H1 (cell line): Measurements from ENCODE around the gene NSG2. TPM values are rescaled to one million over a fixed set of nuclear protein-coding genes. Genes with fewer than 3 reads are reported as not detected.
A peak's percentile ranks its signal among the peaks of the same experiment; 100 is the strongest.

ENCODE experiments used
- CTCF ChIA-PET: fragments of 300-600 bp; sonication (Branson Sonifier 250); formaldehyde crosslinking; loops from one replicate; lab custom pipeline; 2021; ENCODE audit not compliant: partially characterized antibody; lab: Charles Lee
- POLR2A ChIA-PET: fragments of 300-600 bp; sonication (Branson Sonifier 250); formaldehyde crosslinking; loops from one replicate; lab custom pipeline; 2021; ENCODE audit warnings: inconsistent platforms; ENCODE audit not compliant: partially characterized antibody; lab: Charles Lee
- DNase-seq, 2 experiments: peaks; one replicate each; pipeline versions ENCODE4 v3.0.0 to v3.0.0-alpha.2; 2010 to 2022; ENCODE audit warnings: low spot score in 2 of 2, low read depth in 1 of 2, mixed read lengths in 1 of 2
- FAIRE-seq: peaks from 2 replicates; lab custom pipeline; 2011; peaks lifted over from hg19 to GRCh38; lab: Jason Lieb, UNC
- H2AFZ ChIP-seq: 2 replicates; pipeline ENCODE4 v1.8.1; 2012; ENCODE audit warnings: low read length, inconsistent platforms
- H2AK5ac ChIP-seq: 2 replicates; pipeline ENCODE4 v1.6.1; 2013; ENCODE audit warnings: low read depth, low read length
- H2BK120ac ChIP-seq: replicated peaks from 2 replicates; pipeline ENCODE3; 2013; ENCODE audit warnings: low read depth, low read length, inconsistent platforms
- H2BK12ac ChIP-seq: 2 replicates; pipeline ENCODE4 v1.6.1; 2013; ENCODE audit warnings: low read depth, low read length
- H2BK15ac ChIP-seq: 2 replicates; pipeline ENCODE4 v1.6.1; 2013; ENCODE audit warnings: low read length
- H2BK20ac ChIP-seq: 2 replicates; pipeline ENCODE4 v1.6.1; 2013; ENCODE audit warnings: low read length
- H2BK5ac ChIP-seq: 2 replicates; pipeline ENCODE4 v1.6.1; 2013; ENCODE audit warnings: low read depth, low read length
- H3K14ac ChIP-seq: 2 replicates; pipeline ENCODE4 v1.6.1; 2013; ENCODE audit warnings: inconsistent platforms; ENCODE audit not compliant: insufficient read length
- H3K18ac ChIP-seq: 2 replicates; pipeline ENCODE4 v1.6.1; 2013; ENCODE audit warnings: low read length; ENCODE audit errors: extremely low read depth
- H3K23ac ChIP-seq: 2 replicates; pipeline ENCODE4 v1.6.1; 2013; ENCODE audit warnings: inconsistent platforms; ENCODE audit not compliant: insufficient read length
- H3K23me2 ChIP-seq: 2 replicates; pipeline ENCODE4 v1.6.1; 2013; ENCODE audit warnings: low read depth, low read length
- H3K27ac ChIP-seq: 2 replicates; pipeline ENCODE4 v1.6.1; 2011; ENCODE audit warnings: low read depth, low read length, inconsistent platforms
- H3K27me3 ChIP-seq, 4 experiments: replicated peaks in 1 of 4; 1 replicate in 1 of 4; 2 replicates in 3 of 4; pipeline versions ENCODE4 v1.6.1 to v1.8.1; 2011 to 2013; ENCODE audit warnings: low read length in 3 of 4, mild to moderate bottlenecking in 3 of 4, inconsistent platforms in 2 of 4, mixed read lengths in 2 of 4, moderate library complexity in 1 of 4; ENCODE audit not compliant: control insufficient read depth in 3 of 4, insufficient read depth in 3 of 4; ENCODE audit errors: extremely low read depth in 1 of 4
- H3K36me3 ChIP-seq, 4 experiments: 2 replicates each; pipeline versions ENCODE4 v1.6.1 to v1.8.1; 2011 to 2013; ENCODE audit warnings: mild to moderate bottlenecking in 4 of 4, low read length in 3 of 4, moderate library complexity in 2 of 4, control low read depth in 1 of 4, inconsistent platforms in 1 of 4; ENCODE audit not compliant: insufficient read depth in 4 of 4, control insufficient read depth in 2 of 4
- H3K4ac ChIP-seq: replicated peaks from 2 replicates; pipeline ENCODE3; 2013; ENCODE audit warnings: low read length, low read depth, mixed read lengths, inconsistent platforms; ENCODE audit not compliant: insufficient read length
- H3K4me1 ChIP-seq, 4 experiments: replicated peaks in 1 of 4; 1 replicate in 1 of 4; 2 replicates in 3 of 4; pipeline versions ENCODE4 v1.6.1 to v1.8.1; 2011 to 2013; ENCODE audit warnings: low read length in 3 of 4, inconsistent platforms in 2 of 4, mixed read lengths in 1 of 4; ENCODE audit not compliant: insufficient read depth in 4 of 4, control insufficient read depth in 3 of 4
- H3K4me2 ChIP-seq, 2 experiments: 2 replicates each; pipeline versions ENCODE4 v1.6.1 to v1.8.1; 2011 to 2013; ENCODE audit warnings: low read depth in 2 of 2, low read length in 2 of 2, control low read depth in 1 of 2, inconsistent platforms in 1 of 2, mild to moderate bottlenecking in 1 of 2; ENCODE audit not compliant: insufficient read depth in 1 of 2
- H3K4me3 ChIP-seq, 4 experiments: fragments of 200-600, 300-600 bp in 1 of 4; sonication (generic), shearing (Covaris generic), sonication (Bioruptor Twin) in 1 of 4; 2 replicates each; pipeline versions ENCODE4 v1.5.1 to v1.8.1; 2011 to 2016; ENCODE audit warnings: low read length in 4 of 4, low read depth in 3 of 4, control low read depth in 2 of 4, inconsistent platforms in 2 of 4, mild to moderate bottlenecking in 2 of 4, mixed read lengths in 1 of 4, moderate library complexity in 1 of 4; ENCODE audit not compliant: insufficient read depth in 2 of 4; ENCODE audit errors: extremely low read depth in 1 of 4
- H3K56ac ChIP-seq: replicated peaks from 2 replicates; pipeline ENCODE3; 2013; ENCODE audit warnings: low read depth, mild to moderate bottlenecking, mixed read lengths, low read length, inconsistent platforms; ENCODE audit not compliant: insufficient read length
- H3K79me1 ChIP-seq: 2 replicates; pipeline ENCODE4 v1.6.1; 2013; ENCODE audit warnings: low read depth, low read length, control low read depth
- H3K79me2 ChIP-seq, 2 experiments: 2 replicates each; pipeline versions ENCODE4 v1.6.1 to v1.8.1; 2012 to 2013; ENCODE audit warnings: low read length in 2 of 2, mild to moderate bottlenecking in 2 of 2, inconsistent platforms in 1 of 2; ENCODE audit not compliant: insufficient read depth in 2 of 2, control insufficient read depth in 1 of 2
- H3K9ac ChIP-seq, 4 experiments: replicated peaks in 1 of 4; 1 replicate in 1 of 4; 2 replicates in 3 of 4; pipeline versions ENCODE4 v1.6.1 to v1.8.1; 2011 to 2013; ENCODE audit warnings: low read depth in 3 of 4, low read length in 3 of 4, control low read depth in 2 of 4, mild to moderate bottlenecking in 2 of 4, moderate library complexity in 2 of 4, inconsistent platforms in 1 of 4; ENCODE audit errors: extremely low read depth in 1 of 4
- H3K9me3 ChIP-seq, 2 experiments: 2 replicates each; pipeline versions ENCODE4 v1.6.1 to v1.8.1; 2012 to 2013; ENCODE audit warnings: mild to moderate bottlenecking in 2 of 2, moderate library complexity in 2 of 2, control low read depth in 1 of 2, inconsistent platforms in 1 of 2, low read depth in 1 of 2, low read length in 1 of 2, mixed read lengths in 1 of 2; ENCODE audit not compliant: insufficient read depth in 2 of 2
- H4K20me1 ChIP-seq, 2 experiments: replicated peaks in 1 of 2; 2 replicates each; pipeline versions ENCODE3 to v1.8.1; 2011 to 2013; ENCODE audit warnings: inconsistent platforms in 2 of 2, low read length in 2 of 2, mild to moderate bottlenecking in 1 of 2; ENCODE audit not compliant: insufficient read depth in 2 of 2, control insufficient read depth in 1 of 2
- H4K5ac ChIP-seq: 2 replicates; pipeline ENCODE4 v1.6.1; 2013; ENCODE audit warnings: low read length, low read depth, mixed read lengths, inconsistent platforms; ENCODE audit not compliant: insufficient read length
- H4K8ac ChIP-seq: 2 replicates; pipeline ENCODE4 v1.8.0; 2013; ENCODE audit warnings: mild to moderate bottlenecking, moderate library complexity, low read length, inconsistent platforms; ENCODE audit not compliant: insufficient read depth; ENCODE audit errors: extremely low read depth
- H4K91ac ChIP-seq: replicated peaks from 2 replicates; pipeline ENCODE3; 2013; ENCODE audit warnings: low read length, mixed read lengths, inconsistent platforms; ENCODE audit not compliant: insufficient read length
- CREB1 ChIP-seq: IDR thresholded peaks from 2 replicates; pipeline ENCODE4 v1.6.1; 2012; ENCODE audit warnings: inconsistent platforms
- EP300 ChIP-seq, 2 experiments: IDR thresholded peaks; 1 replicate in 1 of 2; 2 replicates in 1 of 2; pipeline ENCODE4 v1.6.1; 2011 to 2012; ENCODE audit warnings: low read depth in 2 of 2, low read length in 2 of 2, mild to moderate bottlenecking in 2 of 2, borderline replicate concordance in 1 of 2, inconsistent platforms in 1 of 2, moderate library complexity in 1 of 2
- FOSL1 ChIP-seq: IDR thresholded peaks from 2 replicates; pipeline ENCODE4 v1.6.1; 2011; ENCODE audit warnings: mild to moderate bottlenecking, low read depth, low read length, moderate library complexity; ENCODE audit not compliant: insufficient read depth
- POU5F1 ChIP-seq: IDR thresholded peaks from 2 replicates; pipeline ENCODE4 v1.6.1; 2011; ENCODE audit warnings: low read depth, mild to moderate bottlenecking, low read length, moderate library complexity
- RBBP5 ChIP-seq: IDR thresholded peaks from 2 replicates; pipeline ENCODE4 v1.7.1; 2012; ENCODE audit warnings: low read depth, mild to moderate bottlenecking, inconsistent platforms, low read length, moderate library complexity, borderline replicate concordance
- RXRA ChIP-seq: IDR thresholded peaks from 2 replicates; pipeline ENCODE4 v1.6.1; 2011; ENCODE audit warnings: low read depth, mild to moderate bottlenecking, low read length, moderate library complexity; ENCODE audit not compliant: insufficient read depth
- WGBS, 2 experiments: shearing (Covaris generic) in 1 of 2; methylation state at CpG; one replicate each; pipeline versions ENCODE4 v1.1.6 to v1.1.7; 2013 to 2015; ENCODE audit warnings: low lambda C conversion rate in 2 of 2, mixed read lengths in 2 of 2, inconsistent platforms in 1 of 2, low coverage in 1 of 2, missing lambda C conversion rate in 1 of 2; ENCODE audit not compliant: insufficient replicate concordance in 2 of 2, insufficient coverage in 1 of 2, insufficient read length in 1 of 2; ENCODE audit errors: extremely low coverage in 1 of 2, missing lambda C conversion rate in 1 of 2; 5-methylcytosine and 5-hydroxymethylcytosine counted together
- polyA plus RNA-seq, 7 experiments: library from polyadenylated mRNA; depleted of rRNA in 3 of 7; stranded (reverse) in 5 of 7; unstranded in 2 of 7; fragments of >200 nt in 5 of 7; fragments of 200-250 nt in 2 of 7; gene quantifications; 1 replicate in 5 of 7; 2 replicates in 1 of 7; 4 replicates in 1 of 7; pipeline versions ENCODE4 v1.2.1 to v1.2.3, GENCODE V29; 2011 to 2013; ENCODE audit warnings: missing spikeins in 2 of 7, mixed read lengths in 2 of 7
- total RNA-seq: library from RNA; stranded (reverse); fragmentation: NEBNext Ultra II Directional; extraction: Animal tissue kit (Norgen Biotek cat#: 25700); gene quantifications from 2 replicates; pipeline ENCODE4 v1.2.1, GENCODE V29; 2021

NSG2 gene
- total and polyA plus RNA-seq, 2 of the 8 experiments (the other 6 are each of a cell fraction or from before 2014, with no cell fraction given) = 0.56 to 0.78 TPM

DNA sequence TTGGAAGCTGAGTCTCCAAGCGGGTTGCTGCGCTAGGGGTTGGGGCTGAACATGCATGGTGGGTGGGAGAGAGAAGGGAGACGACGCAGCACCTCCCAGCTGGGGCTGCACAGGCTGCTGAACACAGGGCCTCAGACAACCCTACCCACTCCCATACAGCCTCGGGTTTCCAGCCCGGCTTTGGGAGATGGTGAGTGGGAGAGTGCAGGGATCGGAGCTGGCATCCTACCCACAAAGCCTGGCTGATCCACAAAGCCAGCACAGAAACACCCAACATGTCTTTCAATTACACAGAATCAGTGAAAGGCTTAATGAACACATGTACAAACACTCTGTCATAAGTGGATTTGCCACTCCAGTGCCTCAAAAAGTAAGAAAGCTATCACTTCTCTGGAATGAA lies 64.8 kb downstream of the NSG2 start:
- 0 out of 2 replicates have a peak overlapping the region, but pooled peaks have one; percentile 0 for H2BK12ac ChIP-seq
- POLR2A ChIA-PET = no interaction called here

More for the DNA sequence above, 64.8 kb downstream of the NSG2 start:
- Histone ChIP-seq H2BK20ac (no peak overlapping the region), H3K4me1 (peaks cover 0 to 10% (median 4%) of the 10 kb centered on the region in 4 experiments; a peak in 5 of 7 replicates), H3K23ac (no peak overlapping the region), H3K27ac (no peak overlapping the region), H4K91ac (no peak overlapping the region), H4K8ac (no peak overlapping the region), H3K14ac (no peak overlapping the region), H4K5ac (no peak overlapping the region), H2AFZ (no peak overlapping the region), H4K20me1 (no peaks in the 10 kb centered on the region), H3K9me3 (no peaks in the 10 kb centered on the region), H2BK15ac (no peak overlapping the region), H3K79me1 (no peaks in the 10 kb centered on the region), H3K4me2 (no peak overlapping the region), H2BK5ac (no peak overlapping the region), H2AK5ac (no peak overlapping the region), H3K27me3 (no peaks in the 10 kb centered on the region), H2BK120ac (no peak overlapping the region), H3K9ac (no peak overlapping the region), H3K4ac (no peak overlapping the region), H3K36me3 (no peaks in the 10 kb centered on the region), H3K23me2 (peaks cover 2% of the 10 kb centered on the region; the same call in 1 of the 2 replicates), H3K56ac (no peak overlapping the region), H3K4me3 (no peak overlapping the region), H3K79me2 (no peaks in the 10 kb centered on the region), H3K18ac (no peak overlapping the region)
- no peak for TF ChIP-seq RBBP5
- no peak for TF ChIP-seq CREB1
- no peak for TF ChIP-seq POU5F1
- no peak for TF ChIP-seq FOSL1
- TF ChIP-seq EP300 (IDR thresholded peaks at IDR 0.05; ENCODE audit: borderline replicate concordance in 1 of 2, low read depth in 2 of 2, low read length in 2 of 2) = no peak
- TF ChIP-seq RXRA = no peak
- FAIRE-seq = no peak
- CTCF ChIA-PET = interaction anchor here (1.2 to 2.1 kb wide), 5 partner anchors 10 to 201 kb away, joined by 3 to 5 read pairs (median 5); no protein-coding TSS in a partner anchor
- 91% methylated on average over 5 of the region's 7 CpGs; no CpG with 5 or more reads in 1 of the 2 experiments for WGBS, 2 experiments
- no peak for DNase-seq
